Fibroblast of skin of right biceps (primary cell): ENCODE measurements around the gene THSD7B.
A peak's percentile ranks its signal among the peaks of the same experiment; 100 is the strongest.

Experiments used
- DNase-seq: peaks from one replicate; pipeline ENCODE4 v3.0.0-alpha.2; 2013

The THSD7B gene

GRCh38 chr2:137208431-137208891, 443.1 kb downstream of the THSD7B start:
- peak; percentile 52 for DNase-seq

GRCh38 chr2:137210039-137210438, 444.7 kb downstream of the THSD7B start:
- no peak for DNase-seq

GRCh38 chr2:137211761-137212160, 446.4 kb downstream of the THSD7B start:
- no peak for DNase-seq

GRCh38 chr2:137220438-137220993, 455.2 kb downstream of the THSD7B start:
- peak; percentile 91 for DNase-seq

- no peak for DNase-seq
Measured at GRCh38 chr2:137221797-137222492, 456.6 kb downstream of the THSD7B start.

- DNase-seq, result peak; percentile 57
Measured at GRCh38 chr2:137223722-137224121, 458.4 kb downstream of the THSD7B start.

- DNase-seq, result peak; percentile 85
Measured at GRCh38 chr2:137228566-137228965, 463.2 kb downstream of the THSD7B start.

GRCh38 chr2:137229834-137230233, 464.5 kb downstream of the THSD7B start:
- no peak for DNase-seq

- DNase-seq, result no peak
Measured at GRCh38 chr2:137231628-137232027, 466.3 kb downstream of the THSD7B start.

- DNase-seq, result no peak
Measured at GRCh38 chr2:137232076-137232475, 466.7 kb downstream of the THSD7B start.

GRCh38 chr2:137233091-137233490, 467.7 kb downstream of the THSD7B start:
- DNase-seq, result no peak

GRCh38 chr2:137237055-137237454, 471.7 kb downstream of the THSD7B start:
- DNase-seq, result peak; percentile 90

- DNase-seq, result no peak
Measured at GRCh38 chr2:137238065-137238464, 472.7 kb downstream of the THSD7B start.

GRCh38 chr2:137249463-137250130, 484.3 kb downstream of the THSD7B start:
- no peak for DNase-seq

- peak; percentile 28 for DNase-seq
Measured at GRCh38 chr2:137250401-137250800, 485.1 kb downstream of the THSD7B start.

- no peak for DNase-seq
Measured at GRCh38 chr2:137251045-137251444, 485.7 kb downstream of the THSD7B start.

GRCh38 chr2:137252934-137253333, 487.6 kb downstream of the THSD7B start:
- peak; percentile 73 for DNase-seq

GRCh38 chr2:137254052-137254451, 488.7 kb downstream of the THSD7B start:
- peak; percentile 74 for DNase-seq

GRCh38 chr2:137255345-137255744, 490.0 kb downstream of the THSD7B start:
- no peak for DNase-seq

GRCh38 chr2:137255990-137256389, 490.6 kb downstream of the THSD7B start:
- DNase-seq, result peak; percentile 84

- no peak for DNase-seq
Measured at GRCh38 chr2:137261881-137262585, 496.7 kb downstream of the THSD7B start.

- no peak for DNase-seq
Measured at GRCh38 chr2:137262594-137262993, 497.2 kb downstream of the THSD7B start.

- DNase-seq, result no peak
Measured at GRCh38 chr2:137287913-137288639, 522.7 kb downstream of the THSD7B start.
